HEK293 (cell line): ENCODE data around the gene GPI.

Experiments used
- CTCF ChIA-PET: fragments of 350-600 bp; formaldehyde crosslinking; extraction: SDS; loops from one replicate; lab custom pipeline; 2021; ENCODE audit warnings: antibody characterized with exemption; lab: Yijun Ruan, JAX
- POLR2A ChIA-PET: fragments of 300-600 bp; formaldehyde crosslinking; extraction: SDS; loops from one replicate; lab custom pipeline; 2020; ENCODE audit warnings: antibody characterized with exemption, inconsistent platforms; lab: Yijun Ruan, JAX
- H3K27ac ChIP-seq: fragments of 200-500 bp; sonication (Bioruptor generic); 2 replicates; pipeline ENCODE4 v1.5.1; 2014; ENCODE audit warnings: low read depth, low read length, control low read depth, inconsistent platforms; ENCODE audit errors: extremely low read depth
- H3K36me3 ChIP-seq, 2 experiments: fragments of 200-500 bp in 1 of 2; sonication (Bioruptor generic) in 1 of 2; 1 replicate in 1 of 2; 2 replicates in 1 of 2; pipeline ENCODE4 v1.5.1; 2014 to 2017; ENCODE audit warnings: inconsistent platforms in 2 of 2, low read length in 2 of 2; ENCODE audit not compliant: control insufficient read depth in 2 of 2, insufficient read depth in 1 of 2
- H3K4me1 ChIP-seq: fragments of 200-500 bp; sonication (Bioruptor generic); 2 replicates; pipeline ENCODE4 v1.5.1; 2014; ENCODE audit warnings: mild to moderate bottlenecking, low read length, inconsistent platforms; ENCODE audit not compliant: control insufficient read depth, insufficient read depth
- H3K4me3 ChIP-seq: 2 replicates; pipeline ENCODE4 v1.5.1; 2011; ENCODE audit warnings: low read depth, mild to moderate bottlenecking, control low read depth, low read length, moderate library complexity
- H3K9me3 ChIP-seq: fragments of 200-500 bp; sonication (Bioruptor generic); 2 replicates; pipeline ENCODE4 v1.5.1; 2014; ENCODE audit warnings: low read depth, low read length, inconsistent platforms; ENCODE audit not compliant: control insufficient read depth, insufficient read depth
- BCL11A ChIP-seq: fragments of 450-650 bp; formaldehyde crosslinking; IDR thresholded peaks from 2 replicates; pipeline ENCODE4 v1.5.1; 2016; ENCODE audit warnings: low read depth, missing biosample characterization, missing genetic modification characterization
- GLI2 ChIP-seq: fragments of 450-650 bp; formaldehyde crosslinking; IDR thresholded peaks from 2 replicates; pipeline ENCODE4; 2017; ENCODE audit warnings: missing biosample characterization, missing genetic modification characterization, low read depth, borderline replicate concordance
- HOXA7 ChIP-seq: sonication (generic); formaldehyde crosslinking; IDR thresholded peaks from 2 replicates; pipeline ENCODE4 v1.8.1; 2022; ENCODE audit warnings: missing genetic modification reagents, borderline replicate concordance
- REPIN1 ChIP-seq: fragments of 450-650 bp; formaldehyde crosslinking; IDR thresholded peaks from 2 replicates; pipeline ENCODE4 v1.5.1; 2017; ENCODE audit warnings: missing biosample characterization, missing genetic modification characterization, low read depth
- SALL2 ChIP-seq: fragments of 450-650 bp; formaldehyde crosslinking; IDR thresholded peaks from 2 replicates; pipeline ENCODE4 v1.5.0; 2017; ENCODE audit warnings: missing biosample characterization, mild to moderate bottlenecking, missing genetic modification characterization, borderline replicate concordance
- SP2 ChIP-seq: fragments of 450-650 bp; formaldehyde crosslinking; IDR thresholded peaks from 2 replicates; pipeline ENCODE4 v1.5.1; 2016; ENCODE audit warnings: missing biosample characterization, missing genetic modification characterization
- ZFHX2 ChIP-seq: fragments of 450-650 bp; formaldehyde crosslinking; conservative IDR thresholded peaks from 2 replicates; pipeline ENCODE4 v1.5.1; 2016; ENCODE audit warnings: missing biosample characterization, missing genetic modification characterization
- ZFP37 ChIP-seq: fragments of 450-650 bp; formaldehyde crosslinking; IDR thresholded peaks from 2 replicates; pipeline ENCODE4 v1.5.1; 2016; ENCODE audit warnings: missing biosample characterization, missing genetic modification characterization
- ZNF132 ChIP-seq: fragments of 450-650 bp; formaldehyde crosslinking; IDR thresholded peaks from 2 replicates; pipeline ENCODE4 v1.5.1; 2017; ENCODE audit warnings: missing biosample characterization, missing genetic modification characterization, borderline replicate concordance
- ZNF157 ChIP-seq: fragments of 450-650 bp; formaldehyde crosslinking; IDR thresholded peaks from 2 replicates; pipeline ENCODE4 v1.5.1; 2016; ENCODE audit warnings: missing biosample characterization, missing genetic modification characterization
- ZNF214 ChIP-seq: fragments of 450-650 bp; formaldehyde crosslinking; IDR thresholded peaks from 2 replicates; pipeline ENCODE4 v1.5.1; 2017; ENCODE audit warnings: missing biosample characterization, mild to moderate bottlenecking, missing genetic modification characterization, borderline replicate concordance
- ZNF292 ChIP-seq: fragments of 450-650 bp; formaldehyde crosslinking; IDR thresholded peaks from 2 replicates; pipeline ENCODE4 v1.5.1; 2016; ENCODE audit warnings: low read depth, missing biosample characterization, missing genetic modification characterization, borderline replicate concordance
- ZNF311 ChIP-seq: fragments of 450-650 bp; formaldehyde crosslinking; IDR thresholded peaks from 2 replicates; pipeline ENCODE4 v1.5.1; 2017; ENCODE audit warnings: missing biosample characterization, missing genetic modification characterization, borderline replicate concordance
- ZNF335 ChIP-seq: fragments of 450-650 bp; formaldehyde crosslinking; conservative IDR thresholded peaks from 2 replicates; pipeline ENCODE4 v1.5.1; 2016; ENCODE audit warnings: missing biosample characterization, missing genetic modification characterization
- ZNF350 ChIP-seq: fragments of 450-650 bp; formaldehyde crosslinking; IDR thresholded peaks from 2 replicates; pipeline ENCODE4 v1.5.0; 2017; ENCODE audit warnings: missing biosample characterization, mild to moderate bottlenecking, missing genetic modification characterization
- ZNF391 ChIP-seq: fragments of 450-650 bp; formaldehyde crosslinking; IDR thresholded peaks from 2 replicates; pipeline ENCODE4 v1.5.1; 2016; ENCODE audit warnings: low read depth, missing biosample characterization, missing genetic modification characterization, borderline replicate concordance
- ZNF404 ChIP-seq: fragments of 450-650 bp; formaldehyde crosslinking; IDR thresholded peaks from 2 replicates; pipeline ENCODE4 v1.5.1; 2017; ENCODE audit warnings: missing biosample characterization, missing genetic modification characterization
- ZNF433 ChIP-seq: fragments of 450-650 bp; formaldehyde crosslinking; IDR thresholded peaks from 2 replicates; pipeline ENCODE4 v1.5.1; 2016; ENCODE audit warnings: missing biosample characterization, missing genetic modification characterization, low read depth
- ZNF48 ChIP-seq: fragments of 450-650 bp; formaldehyde crosslinking; IDR thresholded peaks from 2 replicates; pipeline ENCODE4 v1.5.1; 2016; ENCODE audit warnings: missing biosample characterization, missing genetic modification characterization
- ZNF555 ChIP-seq: fragments of 450-650 bp; formaldehyde crosslinking; conservative IDR thresholded peaks from 2 replicates; pipeline ENCODE4 v1.5.1; 2017; ENCODE audit warnings: missing biosample characterization, mild to moderate bottlenecking, missing genetic modification characterization, inconsistent platforms
- ZNF571 ChIP-seq: fragments of 450-650 bp; formaldehyde crosslinking; IDR thresholded peaks from 2 replicates; pipeline ENCODE4 v1.5.0; 2017; ENCODE audit warnings: missing biosample characterization, missing genetic modification characterization
- ZNF596 ChIP-seq: fragments of 450-650 bp; IDR thresholded peaks from 2 replicates; pipeline ENCODE4 v1.5.0; 2018; ENCODE audit warnings: missing biosample characterization, mild to moderate bottlenecking, missing genetic modification characterization, moderate library complexity
- ZNF621 ChIP-seq: fragments of 450-650 bp; formaldehyde crosslinking; IDR thresholded peaks from 2 replicates; pipeline ENCODE4 v1.5.1; 2017; ENCODE audit warnings: missing biosample characterization, missing genetic modification characterization
- ZNF664 ChIP-seq: fragments of 450-650 bp; formaldehyde crosslinking; IDR thresholded peaks from 2 replicates; pipeline ENCODE4 v1.5.1; 2016; ENCODE audit warnings: missing biosample characterization, missing genetic modification characterization
- ZNF768 ChIP-seq: fragments of 450-650 bp; formaldehyde crosslinking; IDR thresholded peaks from 2 replicates; pipeline ENCODE4 v1.5.1; 2018; ENCODE audit warnings: missing biosample characterization, mild to moderate bottlenecking, missing genetic modification characterization
- ZNF777 ChIP-seq: fragments of 450-650 bp; formaldehyde crosslinking; IDR thresholded peaks from 2 replicates; pipeline ENCODE4 v1.5.1; 2017; ENCODE audit warnings: missing biosample characterization, missing genetic modification characterization, borderline replicate concordance
- ZSCAN23 ChIP-seq: fragments of 450-650 bp; formaldehyde crosslinking; IDR thresholded peaks from 2 replicates; pipeline ENCODE4 v1.5.1; 2016; ENCODE audit warnings: missing biosample characterization, missing genetic modification characterization
- TF ChIP-seq, protein P1 (sequence below): fragments of 450-650 bp; formaldehyde crosslinking; IDR thresholded peaks from 2 replicates; pipeline ENCODE4 v1.5.1; 2016; ENCODE audit warnings: missing biosample characterization, missing genetic modification characterization
- TF ChIP-seq, protein P2 (sequence below): fragments of 450-650 bp; formaldehyde crosslinking; IDR thresholded peaks from 2 replicates; pipeline ENCODE4 v1.5.1; 2016; ENCODE audit warnings: missing biosample characterization, missing genetic modification characterization

GPI gene

DNA sequence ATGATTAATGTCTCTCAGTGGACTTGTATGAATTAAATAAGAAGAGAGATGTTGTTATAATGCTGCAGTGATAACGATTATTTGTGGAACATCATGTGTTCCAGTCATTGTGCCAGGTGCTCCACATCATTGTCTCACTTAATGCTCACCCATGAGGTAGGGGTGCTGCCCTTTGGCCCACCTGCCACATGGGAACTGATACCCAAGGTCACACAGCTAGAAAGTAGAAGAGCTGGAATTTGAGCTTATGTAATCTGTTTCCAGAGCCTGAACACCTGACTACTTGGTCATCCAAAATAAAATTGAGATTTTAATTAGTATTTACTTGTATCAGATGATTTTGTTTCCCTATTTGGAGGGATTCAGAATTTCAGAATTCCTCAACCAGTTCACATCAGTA, 36.0 kb upstream of the GPI start:
- CTCF ChIA-PET, result interaction anchor here (0.5 to 10.6 kb wide), 4 partner anchors 12 to 225 kb away, joined by 3 to 90 read pairs (median 12); no protein-coding TSS in a partner anchor
- Histone ChIP-seq H3K4me1 (peaks cover 8% of the 10 kb centered on the region; the same call in 1 of the 2 replicates), H3K27ac (no peak overlapping the region; the same call in 1 of the 2 replicates), H3K4me3 (no peak overlapping the region), H3K9me3 (no peaks in the 10 kb centered on the region; the same call in 1 of the 2 replicates), H3K36me3 (peaks cover 46 to 94% of the 10 kb centered on the region in 2 experiments)
- POLR2A ChIA-PET, result interaction anchor here (0.7 kb wide), 1 partner anchor 58 kb away, joined by 5 read pairs; no protein-coding TSS in a partner anchor
- TF ChIP-seq ZNF555 (no peak), ZNF350 (no peak), ZNF292 (no peak), ZNF777 (tag by site-specific recombination) (no peak), ZFP37 (tag by site-specific recombination) (no peak), ZNF621 (no peak), ZNF571 (tag by site-specific recombination) (no peak), BCL11A (tag by site-specific recombination) (no peak), ZNF214 (tag by site-specific recombination) (no peak), ZSCAN23 (tag by site-specific recombination) (no peak), ZNF404 (tag by site-specific recombination) (no peak), ZNF335 (no peak), ZNF157 (tag by site-specific recombination) (no peak), ZNF596 (tag by site-specific recombination) (no peak), ZNF433 (tag by site-specific recombination) (no peak), ZNF391 (tag by site-specific recombination) (no peak)
- TF ChIP-seq, protein P1, sequence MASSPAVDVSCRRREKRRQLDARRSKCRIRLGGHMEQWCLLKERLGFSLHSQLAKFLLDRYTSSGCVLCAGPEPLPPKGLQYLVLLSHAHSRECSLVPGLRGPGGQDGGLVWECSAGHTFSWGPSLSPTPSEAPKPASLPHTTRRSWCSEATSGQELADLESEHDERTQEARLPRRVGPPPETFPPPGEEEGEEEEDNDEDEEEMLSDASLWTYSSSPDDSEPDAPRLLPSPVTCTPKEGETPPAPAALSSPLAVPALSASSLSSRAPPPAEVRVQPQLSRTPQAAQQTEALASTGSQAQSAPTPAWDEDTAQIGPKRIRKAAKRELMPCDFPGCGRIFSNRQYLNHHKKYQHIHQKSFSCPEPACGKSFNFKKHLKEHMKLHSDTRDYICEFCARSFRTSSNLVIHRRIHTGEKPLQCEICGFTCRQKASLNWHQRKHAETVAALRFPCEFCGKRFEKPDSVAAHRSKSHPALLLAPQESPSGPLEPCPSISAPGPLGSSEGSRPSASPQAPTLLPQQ (tag by site-specific recombination), result no peak

DNA sequence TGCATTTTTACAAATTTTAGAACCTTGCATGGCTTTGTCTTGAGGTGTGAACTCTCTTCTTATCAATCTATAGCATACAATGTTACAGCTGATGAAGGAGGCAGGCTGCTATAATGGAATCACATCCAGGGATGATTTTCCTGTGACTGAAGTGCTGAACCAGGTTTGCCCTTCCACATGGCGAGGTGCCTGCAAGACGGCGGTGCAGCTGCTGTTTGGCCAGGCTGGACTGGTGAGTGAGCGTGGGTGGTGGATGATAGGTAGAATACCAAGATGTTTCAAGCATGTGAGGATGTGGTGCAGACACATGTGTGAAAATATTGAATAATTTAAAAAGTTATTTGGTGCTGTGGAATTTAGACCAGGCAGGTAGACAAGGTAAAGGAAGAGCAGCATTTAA, 34.9 kb upstream of the GPI start:
- Histone ChIP-seq H3K9me3 (no peaks in the 10 kb centered on the region; the same call in 1 of the 2 replicates), H3K36me3 (peaks cover 55 to 93% of the 10 kb centered on the region in 2 experiments), H3K27ac (no peak overlapping the region), H3K4me3 (no peak overlapping the region), H3K4me1 (peaks cover 8% of the 10 kb centered on the region; the same call in 1 of the 2 replicates)
- ChIA-PET CTCF (interaction anchor here (10.6 kb wide), 1 partner anchor 18 kb away, joined by 90 read pairs; no protein-coding TSS in a partner anchor), POLR2A (interaction anchor here (0.6 to 1.5 kb wide), 3 partner anchors 10 to 29 kb away, joined by 3 to 7 read pairs (median 4); no protein-coding TSS in a partner anchor)
- TF ChIP-seq HOXA7 (CRISPR knock-in tag) (no peak), ZNF132 (tag by site-specific recombination) (no peak), ZNF664 (no peak), ZNF311 (tag by site-specific recombination) (no peak), ZFHX2 (tag by site-specific recombination) (no peak), ZNF768 (tag by site-specific recombination) (no peak), GLI2 (tag by site-specific recombination) (no peak), REPIN1 (tag by site-specific recombination) (no peak), ZNF48 (tag by site-specific recombination) (no peak), ZNF292 (no peak), SP2 (tag by site-specific recombination) (no peak), SALL2 (tag by site-specific recombination) (no peak)
- TF ChIP-seq, protein P2, sequence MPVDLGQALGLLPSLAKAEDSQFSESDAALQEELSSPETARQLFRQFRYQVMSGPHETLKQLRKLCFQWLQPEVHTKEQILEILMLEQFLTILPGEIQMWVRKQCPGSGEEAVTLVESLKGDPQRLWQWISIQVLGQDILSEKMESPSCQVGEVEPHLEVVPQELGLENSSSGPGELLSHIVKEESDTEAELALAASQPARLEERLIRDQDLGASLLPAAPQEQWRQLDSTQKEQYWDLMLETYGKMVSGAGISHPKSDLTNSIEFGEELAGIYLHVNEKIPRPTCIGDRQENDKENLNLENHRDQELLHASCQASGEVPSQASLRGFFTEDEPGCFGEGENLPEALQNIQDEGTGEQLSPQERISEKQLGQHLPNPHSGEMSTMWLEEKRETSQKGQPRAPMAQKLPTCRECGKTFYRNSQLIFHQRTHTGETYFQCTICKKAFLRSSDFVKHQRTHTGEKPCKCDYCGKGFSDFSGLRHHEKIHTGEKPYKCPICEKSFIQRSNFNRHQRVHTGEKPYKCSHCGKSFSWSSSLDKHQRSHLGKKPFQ (tag by site-specific recombination), result no peak
